GM10266 (cell line): ENCODE results near the gene SUCLG2.

Experiments used
- DNase-seq: peaks from one replicate; pipeline ENCODE4 v3.0.0; 2012; ENCODE audit errors: extremely low spot score
- TF ChIP-seq, protein P1 (sequence below): IDR thresholded peaks from 2 replicates; pipeline ENCODE4 v1.5.1; 2012; ENCODE audit warnings: mild to moderate bottlenecking, low read depth; ENCODE audit not compliant: control insufficient read depth, insufficient read depth; ENCODE audit errors: missing control alignments

The SUCLG2 gene

DNA sequence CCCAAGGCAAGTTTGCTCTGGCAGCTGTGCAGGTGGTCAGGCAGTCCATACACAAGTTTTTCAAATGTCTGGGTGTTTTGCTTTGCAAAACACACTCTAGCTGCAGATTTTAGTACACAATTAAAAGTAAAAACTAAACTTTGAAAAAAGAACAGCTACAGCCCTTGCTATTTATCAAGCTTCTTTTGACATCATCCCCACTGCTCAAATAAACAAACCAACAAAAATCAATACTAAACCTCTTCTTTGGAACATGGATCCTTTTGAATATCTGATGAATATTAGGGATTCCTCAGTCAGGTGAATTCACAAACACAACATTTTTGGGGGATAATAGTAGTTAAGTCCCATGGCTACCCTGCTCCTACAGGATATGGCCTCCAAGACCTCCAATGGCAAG is 249.2 kb downstream of the SUCLG2 start:
- DNase-seq, result no peak
- TF ChIP-seq, protein P1, sequence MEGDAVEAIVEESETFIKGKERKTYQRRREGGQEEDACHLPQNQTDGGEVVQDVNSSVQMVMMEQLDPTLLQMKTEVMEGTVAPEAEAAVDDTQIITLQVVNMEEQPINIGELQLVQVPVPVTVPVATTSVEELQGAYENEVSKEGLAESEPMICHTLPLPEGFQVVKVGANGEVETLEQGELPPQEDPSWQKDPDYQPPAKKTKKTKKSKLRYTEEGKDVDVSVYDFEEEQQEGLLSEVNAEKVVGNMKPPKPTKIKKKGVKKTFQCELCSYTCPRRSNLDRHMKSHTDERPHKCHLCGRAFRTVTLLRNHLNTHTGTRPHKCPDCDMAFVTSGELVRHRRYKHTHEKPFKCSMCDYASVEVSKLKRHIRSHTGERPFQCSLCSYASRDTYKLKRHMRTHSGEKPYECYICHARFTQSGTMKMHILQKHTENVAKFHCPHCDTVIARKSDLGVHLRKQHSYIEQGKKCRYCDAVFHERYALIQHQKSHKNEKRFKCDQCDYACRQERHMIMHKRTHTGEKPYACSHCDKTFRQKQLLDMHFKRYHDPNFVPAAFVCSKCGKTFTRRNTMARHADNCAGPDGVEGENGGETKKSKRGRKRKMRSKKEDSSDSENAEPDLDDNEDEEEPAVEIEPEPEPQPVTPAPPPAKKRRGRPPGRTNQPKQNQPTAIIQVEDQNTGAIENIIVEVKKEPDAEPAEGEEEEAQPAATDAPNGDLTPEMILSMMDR, result no peak

DNA sequence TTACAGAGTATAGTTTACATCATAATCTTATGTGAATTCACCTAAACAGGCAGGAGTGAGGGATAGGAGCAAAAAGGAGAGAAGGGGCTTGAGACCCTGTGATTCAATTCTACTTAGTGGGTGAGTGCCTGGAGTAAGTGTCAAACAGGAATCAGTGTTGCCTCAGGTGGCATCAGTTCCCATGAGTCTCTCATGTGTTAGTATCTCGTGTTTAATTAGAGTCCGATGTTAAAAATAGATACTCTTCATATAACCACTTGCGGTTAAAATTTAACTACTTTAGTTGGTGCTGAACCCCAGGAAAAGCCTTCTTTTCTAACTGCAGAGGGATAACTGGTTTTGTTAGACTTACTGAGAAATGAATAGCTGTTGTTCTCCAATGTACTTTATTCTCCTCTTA is 251.5 kb downstream of the SUCLG2 start:
- no peak for DNase-seq
- TF ChIP-seq, protein P1, result no peak

DNA sequence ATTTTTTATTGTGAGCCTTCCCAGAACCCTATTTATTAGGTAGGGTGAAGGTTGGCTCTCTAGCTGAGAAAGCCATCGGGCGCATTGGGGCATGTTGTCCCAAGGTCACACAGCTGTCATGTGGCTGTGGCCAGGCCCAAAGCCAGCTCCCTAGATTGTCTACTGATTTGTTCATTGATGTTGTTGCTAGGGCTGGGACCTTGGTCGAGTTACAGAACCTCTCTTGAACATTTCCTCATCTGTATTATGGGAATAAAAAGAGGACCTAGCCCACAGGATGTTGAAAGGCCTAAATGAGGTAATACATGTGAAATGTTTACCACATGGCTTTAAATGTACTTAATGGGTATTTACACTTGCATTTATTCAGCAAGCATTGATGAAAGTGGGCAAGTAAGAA is 252.5 kb downstream of the SUCLG2 start:
- no peak for DNase-seq
- TF ChIP-seq, protein P1, result no peak

DNA sequence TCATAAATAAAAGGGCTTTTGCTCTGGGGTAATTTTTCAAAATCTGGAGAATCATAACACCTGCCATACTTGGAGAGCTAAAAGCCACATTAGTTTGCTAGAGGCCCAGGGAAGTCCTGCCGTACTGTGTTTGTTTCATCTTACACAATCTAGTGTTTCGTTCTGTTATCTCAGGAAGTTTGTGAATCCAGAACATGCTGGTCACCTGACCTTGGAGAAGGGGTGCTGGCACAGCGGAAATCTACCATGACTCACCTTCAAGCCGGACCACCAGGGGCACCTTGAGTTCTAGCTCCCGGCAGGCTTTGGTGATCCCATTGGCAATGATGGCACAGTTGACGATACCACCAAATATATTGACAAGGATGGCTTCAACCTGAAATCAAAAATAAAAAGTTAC is 253.9 kb downstream of the SUCLG2 start:
- TF ChIP-seq, protein P1, result no peak
- DNase-seq, result no peak

DNA sequence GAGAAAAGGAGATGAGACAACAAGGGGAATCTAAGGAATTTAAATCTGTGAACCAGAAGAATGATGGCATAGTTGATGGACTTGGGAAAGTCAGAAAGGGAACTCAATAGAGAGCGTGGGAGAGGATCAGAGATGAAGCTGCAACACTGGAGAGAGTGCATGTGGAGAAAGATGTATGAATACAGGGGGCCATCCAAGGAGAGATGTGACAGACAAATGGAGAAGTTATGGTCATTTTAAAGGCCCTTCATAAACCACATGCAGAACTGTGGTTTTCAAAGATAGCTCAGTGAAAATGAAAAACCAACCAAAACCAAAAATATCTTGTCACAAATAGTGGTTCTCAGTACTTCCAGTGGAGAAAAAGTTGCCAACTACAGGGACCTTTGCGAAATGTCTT is 265.2 kb downstream of the SUCLG2 start:
- TF ChIP-seq, protein P1, result no peak
- DNase-seq, result peak; percentile 27

DNA sequence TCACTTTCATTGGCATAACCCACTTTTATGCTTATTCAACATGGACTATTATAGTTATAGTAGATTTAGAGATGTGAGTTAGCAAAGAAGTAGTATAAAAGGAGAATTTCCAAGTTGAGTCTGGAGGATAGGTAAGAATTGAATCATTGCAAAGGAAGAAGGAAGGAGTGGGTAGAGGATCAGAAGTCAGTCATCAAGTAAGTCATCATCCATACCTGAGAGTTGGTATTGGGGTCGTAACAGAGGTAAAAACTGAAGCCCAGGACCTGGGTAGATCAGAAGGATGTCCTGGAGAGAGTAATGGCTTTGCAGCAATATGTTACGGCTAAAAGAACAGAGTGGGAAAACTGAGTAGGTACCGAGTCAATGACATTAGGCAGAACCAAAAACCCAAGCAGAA is 265.7 kb downstream of the SUCLG2 start:
- TF ChIP-seq, protein P1, result no peak

DNA sequence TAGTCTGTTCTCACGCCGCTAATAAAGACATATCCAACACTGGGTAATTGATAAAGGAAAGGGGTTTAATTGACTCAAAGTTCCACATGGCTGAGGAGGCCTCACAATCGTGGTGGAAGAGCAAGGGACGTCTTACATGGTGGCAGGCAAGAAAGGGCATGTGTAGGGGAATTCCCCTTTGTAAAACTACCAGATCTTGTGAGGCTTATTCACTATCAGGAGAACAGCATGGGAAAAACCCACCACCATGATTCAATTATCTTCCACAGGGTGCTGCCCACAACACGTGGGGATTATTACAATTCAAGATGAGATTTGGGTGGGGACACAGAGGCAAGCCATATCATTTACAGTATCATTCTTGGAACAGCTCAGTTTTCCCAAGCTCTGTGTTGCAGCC is 268.0 kb downstream of the SUCLG2 start:
- TF ChIP-seq, protein P1, result no peak
- DNase-seq, result no peak

More for the DNA sequence above, 265.7 kb downstream of the SUCLG2 start:
- no peak for DNase-seq
